GM21423 (cell line): Measurements from ENCODE around the gene ZNF775.
A peak's percentile ranks its signal among the peaks of the same experiment; 100 is the strongest.

Experiments
- ATAC-seq: cut with Tn5 transposase; IDR thresholded peaks from one replicate; pipeline ENCODE4 v1.9.1; 2021; ENCODE audit warnings: mild to moderate bottlenecking, moderate library complexity; ENCODE audit not compliant: unreplicated experiment

The ZNF775 gene

DNA sequence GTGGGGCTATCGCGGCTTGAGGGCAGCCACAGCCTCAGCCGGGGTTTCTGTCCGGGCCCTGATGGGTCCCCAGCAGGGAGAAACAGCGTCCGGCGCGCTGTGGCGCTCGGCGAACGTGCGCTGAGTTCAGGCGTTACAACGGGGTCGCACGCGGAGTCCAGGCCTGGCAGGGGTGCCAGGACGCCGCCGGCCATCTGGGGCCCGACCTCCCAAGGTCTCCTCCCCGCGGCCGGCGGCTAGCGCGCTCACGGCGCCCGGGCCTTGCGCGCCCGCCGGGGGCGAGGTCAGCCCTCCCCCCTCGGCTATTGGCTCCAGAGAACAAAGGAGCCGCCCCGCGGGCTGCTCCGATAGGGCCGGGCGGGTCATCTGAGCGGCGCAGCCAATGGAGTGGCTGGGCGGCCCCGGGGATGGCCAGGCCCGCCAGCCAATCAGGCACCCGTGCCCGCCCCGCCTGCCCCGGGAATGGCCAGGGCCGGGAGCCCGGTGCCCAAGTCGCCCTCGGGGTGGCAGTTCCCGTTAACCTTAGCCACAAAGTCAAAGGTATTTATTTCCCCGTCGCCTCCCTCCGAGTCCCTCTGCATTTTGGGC is at the start of gene ZNF775:
TSS of gene ZNF775 (plus strand) at position 478 of the 588 bp plus-strand sequence. CDS start 9,141 bp downstream, outside the sequence.
- ATAC-seq: peak; percentile 66

DNA sequence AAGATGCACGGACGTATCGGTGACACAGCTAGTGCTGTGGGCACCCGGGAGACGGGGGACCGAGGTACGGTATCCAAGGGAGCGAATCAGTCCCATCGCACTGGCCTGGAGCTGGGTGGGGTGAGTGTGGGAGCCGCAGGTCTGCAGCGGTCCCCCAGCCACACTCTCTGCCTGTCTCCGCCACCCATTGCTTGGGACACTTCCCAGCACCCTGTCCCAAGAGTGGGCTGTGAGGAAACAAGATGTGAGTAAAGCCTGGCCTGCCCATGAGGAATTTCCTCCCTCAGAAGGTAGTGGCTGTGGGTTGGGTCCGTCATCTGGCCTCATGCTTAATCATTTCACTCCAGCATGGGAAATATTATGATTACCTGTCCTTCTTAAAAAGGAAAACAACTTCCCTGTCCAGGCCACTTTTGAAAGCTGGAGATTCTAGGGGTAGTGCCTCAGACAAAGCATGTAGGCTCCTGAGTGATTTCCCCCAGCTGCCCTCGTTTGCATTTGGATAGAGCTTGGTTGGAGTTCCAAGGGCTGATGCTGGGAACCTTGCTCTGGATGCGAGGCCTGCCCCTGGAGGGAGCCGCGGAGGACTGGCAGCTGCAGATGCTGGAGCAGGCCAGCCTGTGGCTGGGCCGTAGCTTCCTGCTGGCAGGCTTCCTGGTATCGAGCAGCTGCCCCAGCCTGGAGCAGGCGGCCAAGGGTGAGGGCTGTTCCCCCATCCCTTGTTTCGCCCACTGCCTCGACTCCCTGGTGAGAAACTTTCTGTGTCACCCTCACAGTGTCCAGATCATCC is 49.6 kb upstream of the ZNF775 start:
- no peak for ATAC-seq

DNA sequence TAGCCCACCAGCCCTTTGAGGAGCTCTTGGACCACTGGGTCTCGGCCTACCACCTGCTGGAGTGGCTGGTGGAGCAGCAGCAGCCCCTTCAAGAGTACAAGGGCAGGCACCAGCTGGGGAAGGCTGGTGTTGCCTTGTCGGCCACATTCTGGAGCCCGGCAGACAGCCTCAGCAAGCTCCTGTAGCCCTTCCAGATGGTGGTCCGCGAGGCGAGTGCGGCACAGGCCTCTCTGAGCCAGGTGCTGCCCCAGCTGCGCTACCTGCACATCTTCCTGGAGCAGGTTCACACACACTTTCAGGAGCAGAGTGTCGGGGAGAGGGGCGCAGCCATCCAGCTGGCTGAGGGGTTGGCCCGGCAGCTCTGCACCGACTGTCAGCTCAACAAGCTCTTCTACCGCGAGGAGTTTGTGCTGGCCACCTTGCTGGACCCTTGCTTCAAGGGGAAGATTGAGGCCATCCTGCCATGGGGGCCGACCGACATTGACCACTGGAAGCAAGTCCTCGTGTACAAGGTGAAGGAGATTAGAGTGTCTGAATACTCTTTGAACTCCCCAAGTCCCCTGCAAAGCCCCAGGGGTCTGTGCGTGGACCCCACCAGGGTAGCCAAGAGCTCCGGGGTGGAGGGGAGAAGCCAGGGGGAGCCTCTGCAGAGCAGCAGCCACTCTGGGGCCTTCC is 48.8 kb upstream of the ZNF775 start:
- no peak for ATAC-seq

DNA sequence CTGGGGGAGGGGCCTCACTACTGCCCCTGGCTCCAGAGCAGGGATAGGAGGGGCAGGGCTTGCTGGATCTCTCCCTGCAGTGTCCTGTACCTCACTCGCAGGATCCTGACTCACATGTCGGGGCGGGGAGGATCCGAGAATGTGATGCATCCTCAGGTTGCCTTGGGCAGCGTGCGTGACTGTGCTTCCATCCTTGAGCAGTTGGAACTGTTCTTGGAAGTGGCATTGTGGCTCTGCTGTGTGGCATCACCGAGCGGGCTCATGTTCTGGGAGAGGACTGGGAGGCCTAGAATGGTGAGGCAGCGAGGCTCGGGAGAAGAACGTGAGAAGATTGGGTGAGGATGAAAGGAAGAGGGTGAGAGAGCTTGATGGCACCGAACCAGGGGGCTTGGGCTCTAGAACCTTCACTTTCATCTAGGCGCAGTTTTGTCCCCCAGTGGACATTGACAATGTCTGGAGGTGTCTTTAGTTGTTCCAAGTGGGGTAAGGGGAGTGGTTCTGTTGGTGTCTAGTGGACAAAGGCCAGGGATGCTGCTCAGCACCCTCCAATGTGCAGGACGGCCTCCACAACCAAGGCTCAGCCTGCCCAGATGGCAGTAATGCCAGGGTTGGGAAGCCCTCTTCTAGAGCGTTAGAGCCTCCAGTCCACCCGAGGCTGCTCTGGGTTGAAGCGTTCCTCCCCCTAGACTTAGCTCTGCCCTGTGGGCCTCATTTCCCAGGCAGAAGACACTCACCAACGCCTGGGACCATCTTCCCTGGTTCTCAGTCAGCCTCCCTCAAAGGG is 46.1 kb upstream of the ZNF775 start:
- no peak for ATAC-seq

DNA sequence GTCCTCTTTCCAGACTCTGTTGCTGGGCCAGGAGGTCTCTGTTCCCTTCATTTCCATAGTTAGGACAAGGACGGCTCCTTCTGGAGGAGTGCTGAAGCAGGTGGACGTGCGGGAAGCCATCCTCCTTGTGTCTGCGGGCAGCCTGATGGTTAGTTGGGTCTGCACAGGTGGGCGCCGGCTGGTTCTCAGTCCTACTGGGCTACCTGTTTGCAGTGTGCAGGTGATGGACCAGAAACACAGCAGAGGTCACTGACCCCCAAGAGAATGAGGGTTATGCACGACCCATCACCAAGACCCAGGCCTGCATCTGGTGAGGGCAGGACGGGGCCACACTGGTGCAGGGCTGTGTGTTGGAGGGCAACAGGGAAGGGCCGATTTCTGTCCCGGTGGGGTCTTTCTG is 45.5 kb upstream of the ZNF775 start:
- no peak for ATAC-seq

DNA sequence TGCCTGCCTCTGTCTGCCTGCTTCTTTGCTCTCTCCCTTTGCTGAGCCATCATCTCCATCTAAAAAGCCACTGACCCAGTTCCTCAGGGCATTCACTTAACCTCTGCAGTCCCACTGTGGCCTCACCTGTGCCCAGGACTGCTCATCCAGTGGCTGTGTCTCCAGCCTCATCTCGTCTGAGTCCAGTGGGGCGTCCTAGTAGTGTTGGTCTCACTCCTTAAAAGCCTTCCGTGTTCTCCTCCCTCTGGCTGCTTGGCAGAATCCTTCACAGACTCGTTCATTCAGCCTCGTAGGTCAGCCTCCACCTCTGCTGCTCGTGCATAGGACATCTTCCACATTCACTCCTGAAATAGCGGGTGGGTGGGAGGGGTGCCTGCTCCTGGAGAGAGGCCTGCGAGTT is 45.0 kb upstream of the ZNF775 start:
- no peak for ATAC-seq

DNA sequence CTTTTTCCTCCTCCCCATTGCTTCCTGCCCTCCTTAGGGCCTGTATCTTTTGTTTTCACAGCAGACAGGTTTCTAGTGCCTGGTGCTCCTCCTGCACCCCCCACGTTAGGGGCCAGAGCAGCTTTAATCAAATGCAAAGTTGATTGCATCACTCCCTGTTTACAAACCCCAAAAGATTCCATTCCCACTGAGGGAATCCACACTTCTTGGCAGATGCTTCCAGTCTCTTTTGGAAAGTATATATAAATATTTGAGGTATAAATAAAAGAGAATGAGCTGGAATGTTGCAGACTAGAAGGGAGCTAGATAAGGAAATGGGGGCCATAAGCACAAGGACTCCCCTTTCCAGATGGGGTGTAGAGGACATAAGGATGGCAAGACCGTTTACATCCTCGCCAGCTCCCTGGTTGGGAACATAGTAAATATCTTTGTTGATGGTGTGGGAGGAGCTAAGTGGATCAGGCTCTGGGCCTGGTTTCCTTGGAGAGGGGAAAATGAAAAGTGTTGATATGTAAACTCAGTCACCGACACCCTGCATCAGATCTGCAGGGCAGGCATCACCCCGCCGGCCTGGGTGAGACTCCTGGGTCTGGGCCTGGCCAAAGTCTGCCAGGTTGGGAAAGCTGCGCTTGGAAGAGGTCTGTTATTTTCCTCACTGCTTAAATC is 43.9 kb upstream of the ZNF775 start:
- no peak for ATAC-seq

DNA sequence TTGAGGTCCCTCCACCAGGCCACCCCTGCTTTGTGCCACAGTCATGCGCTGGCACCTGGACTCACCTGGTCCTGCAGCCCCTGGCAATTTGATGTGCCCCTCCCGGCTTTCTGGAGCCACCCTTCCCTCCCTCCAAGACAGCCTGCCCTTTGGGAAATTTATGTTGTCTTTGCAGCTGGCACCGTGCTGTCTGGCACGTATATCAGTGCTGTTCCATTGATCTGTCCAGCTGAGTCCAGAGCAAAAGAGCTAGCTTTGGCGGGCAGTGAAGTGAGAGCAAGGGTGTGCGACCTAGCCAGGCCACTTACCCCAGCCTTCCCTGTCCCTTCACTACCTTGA is 43.4 kb upstream of the ZNF775 start:
- no peak for ATAC-seq

DNA sequence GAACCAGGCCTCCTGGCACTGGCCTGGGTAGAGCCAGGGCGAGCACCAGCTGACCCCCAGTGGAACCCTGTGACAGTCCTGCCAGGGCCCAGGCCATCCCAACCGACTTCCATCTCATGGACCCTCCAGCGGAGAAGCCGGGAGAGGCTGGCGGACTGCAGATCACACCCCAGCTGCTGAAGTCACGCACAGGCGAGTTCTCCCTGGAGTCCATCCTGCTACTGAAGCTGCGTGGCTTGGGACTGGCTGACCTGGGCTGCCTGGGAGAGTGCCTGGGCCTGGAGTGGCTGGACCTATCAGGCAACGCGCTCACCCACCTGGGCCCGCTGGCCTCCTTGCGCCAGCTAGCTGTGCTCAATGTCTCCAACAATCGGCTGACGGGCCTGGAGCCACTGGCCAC is 42.4 kb upstream of the ZNF775 start:
- no peak for ATAC-seq

DNA sequence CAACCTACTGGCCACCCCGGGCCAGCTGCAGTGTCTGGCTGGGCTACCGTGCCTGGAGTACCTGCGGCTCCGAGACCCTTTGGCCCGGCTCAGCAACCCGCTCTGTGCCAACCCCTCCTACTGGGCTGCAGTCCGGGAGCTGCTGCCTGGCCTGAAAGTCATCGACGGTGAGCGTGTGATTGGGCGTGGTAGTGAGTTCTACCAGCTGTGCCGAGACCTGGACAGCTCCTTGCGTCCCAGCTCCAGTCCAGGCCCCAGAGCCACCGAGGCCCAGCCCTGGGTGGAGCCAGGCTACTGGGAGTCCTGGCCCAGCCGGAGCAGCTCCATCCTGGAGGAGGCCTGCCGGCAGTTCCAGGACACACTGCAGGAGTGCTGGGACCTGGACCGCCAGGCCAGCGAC is 42.0 kb upstream of the ZNF775 start:
- no peak for ATAC-seq

DNA sequence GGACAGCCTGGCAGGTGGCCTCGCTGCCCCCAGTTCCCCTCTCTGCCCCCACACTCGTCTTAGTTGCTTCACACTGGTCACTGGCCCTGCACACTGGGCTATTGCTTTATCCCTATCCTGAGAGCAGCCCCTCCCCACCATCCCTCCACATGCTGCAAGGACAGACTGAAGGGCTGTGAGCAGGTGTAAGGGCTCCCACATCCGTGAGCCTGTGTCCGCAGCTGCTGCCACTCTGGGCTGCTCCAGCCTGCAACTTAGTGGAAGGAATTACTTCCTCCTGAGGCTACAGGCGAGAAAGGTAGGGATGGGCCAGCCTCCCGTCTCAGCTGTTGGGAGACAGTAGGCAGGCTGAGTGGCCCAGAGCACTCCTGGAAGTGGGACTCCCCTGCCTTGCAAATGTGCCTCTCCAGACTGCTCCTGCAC is 41.5 kb upstream of the ZNF775 start:
- ATAC-seq: no peak

DNA sequence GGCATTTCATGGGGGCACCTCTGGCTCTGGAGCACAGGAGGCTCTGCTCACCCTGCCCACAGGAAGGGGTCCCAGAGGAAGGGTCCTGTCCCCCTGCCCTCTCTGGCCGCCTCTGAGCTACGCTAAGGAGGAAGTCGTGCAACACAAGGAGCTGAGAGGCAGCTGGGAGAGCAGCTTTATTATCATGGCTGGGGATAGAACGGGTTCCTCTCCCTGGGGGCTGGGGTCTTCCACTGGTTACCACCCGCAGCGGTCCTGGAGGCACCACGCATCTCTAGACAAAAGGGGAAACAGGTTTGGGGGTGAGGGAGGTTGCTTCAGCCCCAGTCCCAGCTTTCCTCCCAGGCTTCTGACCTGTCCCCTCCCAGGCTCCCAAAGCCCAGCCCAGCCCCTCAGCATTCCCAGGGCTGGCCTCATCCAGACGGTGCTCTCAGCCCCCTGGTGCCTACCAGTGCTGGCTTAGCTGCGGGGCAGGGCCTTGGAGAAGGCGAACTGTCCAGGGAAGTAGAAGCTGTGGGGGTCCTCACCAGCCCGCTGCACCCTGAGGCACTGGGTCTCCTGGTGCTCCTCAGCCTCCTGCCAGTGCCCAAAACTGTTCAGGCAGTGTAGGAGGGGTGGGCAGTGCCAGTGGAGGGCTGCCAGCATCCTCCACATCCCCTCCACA is 40.8 kb upstream of the ZNF775 start:
- no peak for ATAC-seq

DNA sequence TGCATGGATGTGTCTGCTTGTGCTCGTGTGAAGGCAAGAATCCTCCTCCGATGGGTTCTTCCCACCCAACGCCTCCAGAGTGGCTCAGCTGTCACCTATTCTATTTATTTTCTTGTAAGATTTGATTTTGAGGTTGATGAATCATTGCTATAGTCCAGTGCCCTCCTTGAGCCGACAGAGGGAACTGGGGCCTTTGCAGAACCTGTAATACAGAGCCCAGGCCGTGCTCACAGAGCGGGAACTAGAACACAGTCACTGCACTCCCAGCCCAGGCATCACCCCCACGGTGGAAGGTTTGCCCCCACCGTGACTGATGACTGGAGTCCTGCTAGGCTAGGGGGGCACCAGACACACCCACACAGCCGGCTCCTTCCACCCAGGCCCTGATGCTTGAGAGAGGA is 39.7 kb upstream of the ZNF775 start:
- ATAC-seq: no peak

DNA sequence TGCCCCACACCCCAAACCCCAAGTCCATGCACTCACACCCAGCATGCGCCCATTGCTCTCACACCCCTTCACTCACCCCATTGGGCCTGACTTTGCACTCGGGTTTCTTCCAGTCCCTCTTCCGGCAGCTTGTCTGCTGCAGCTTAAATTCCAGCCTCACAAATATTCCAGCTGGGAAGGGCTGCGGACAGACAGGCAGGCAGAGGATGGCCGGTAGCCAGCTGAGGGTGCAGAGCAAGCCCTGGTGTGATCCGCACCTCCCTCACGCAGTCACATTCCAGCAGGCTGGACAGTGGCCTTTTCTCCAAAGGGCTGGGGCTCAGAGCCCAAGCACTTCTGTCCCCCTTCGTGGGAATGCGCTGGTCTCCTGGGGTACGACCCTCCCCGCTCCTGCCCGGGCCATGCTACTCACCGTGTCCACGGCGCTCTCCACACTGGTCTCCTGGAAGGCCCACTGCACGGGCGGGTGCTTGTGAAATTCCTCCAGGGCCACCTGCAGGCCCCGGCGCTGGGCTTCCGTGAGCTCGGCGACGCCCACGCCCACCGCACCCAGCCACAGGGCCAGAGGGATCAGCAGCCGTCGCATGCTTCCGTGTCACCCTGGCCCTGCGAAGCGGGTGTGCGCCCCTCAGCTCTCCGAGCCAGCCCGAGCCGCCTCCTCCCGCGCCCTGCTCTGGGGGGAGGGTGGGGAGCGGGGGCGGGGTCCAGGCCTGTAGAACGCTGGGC is 38.9 kb upstream of the ZNF775 start:
- no peak for ATAC-seq

DNA sequence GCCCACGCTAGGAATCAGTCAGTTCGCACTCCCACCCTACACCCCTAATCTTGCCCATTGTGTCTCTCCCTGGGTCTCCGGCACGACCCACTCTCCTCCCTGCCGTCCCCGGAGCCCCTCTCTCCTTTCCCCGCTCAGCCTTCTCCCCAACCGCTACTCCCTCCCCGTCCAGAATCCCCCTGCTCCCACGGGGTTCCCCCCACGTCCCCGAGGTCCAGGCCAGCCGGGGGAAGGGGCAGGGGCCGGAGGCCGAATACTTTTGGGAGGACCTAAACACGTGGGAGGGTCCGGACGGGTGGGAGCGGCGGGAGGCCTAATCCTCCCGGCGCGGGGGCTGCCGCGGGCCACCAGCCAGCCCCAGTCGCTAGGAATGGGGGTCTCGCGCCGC is 38.3 kb upstream of the ZNF775 start:
- ATAC-seq: no peak

DNA sequence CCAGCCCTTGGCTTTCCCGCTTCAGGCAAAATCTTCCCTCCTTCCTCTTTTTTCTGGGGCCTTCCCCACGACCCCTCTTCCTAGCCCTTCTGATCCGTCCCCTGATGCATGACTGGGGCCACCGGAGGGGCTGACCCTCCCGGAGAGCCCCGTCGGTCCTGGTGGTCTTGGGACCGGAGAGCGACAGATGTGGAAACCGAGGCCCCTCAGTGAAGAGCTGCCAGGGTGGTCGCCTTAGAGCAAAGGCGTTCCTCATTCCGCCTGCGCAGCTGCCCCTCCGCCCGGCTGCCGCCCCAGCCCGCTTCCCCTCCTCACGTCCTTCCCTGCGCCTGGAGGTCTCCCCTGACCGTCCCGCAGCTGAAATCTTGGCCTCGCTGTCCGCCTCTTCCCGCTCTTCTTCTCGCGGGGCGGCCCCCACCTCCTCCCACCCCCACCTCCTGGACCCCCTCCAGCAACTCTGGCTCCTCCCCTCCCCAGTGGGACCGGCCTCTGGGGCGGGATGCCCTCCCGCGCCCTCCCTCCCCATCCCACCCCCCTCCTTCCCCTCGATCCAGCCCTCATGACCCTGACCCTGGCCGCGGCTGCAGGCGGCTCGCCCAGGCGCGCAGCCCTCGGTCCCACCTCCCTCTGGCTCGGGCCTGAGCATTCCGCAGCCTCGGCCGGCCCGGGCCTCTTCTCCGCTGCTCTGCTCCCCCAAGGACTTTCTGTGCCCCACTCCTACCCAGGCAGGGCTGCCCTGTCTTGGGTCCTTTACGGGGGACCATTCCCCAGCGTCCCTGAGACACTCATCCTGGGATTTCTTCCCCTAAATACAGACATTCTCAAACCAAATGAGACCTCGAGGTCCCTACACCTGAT is 37.6 kb upstream of the ZNF775 start, which contains the start of gene RARRES2:
TSS of gene RARRES2 (minus strand) at position 367 of the 858 bp plus-strand sequence. CDS start 1,020 bp downstream, outside the sequence.
- ATAC-seq: no peak

DNA sequence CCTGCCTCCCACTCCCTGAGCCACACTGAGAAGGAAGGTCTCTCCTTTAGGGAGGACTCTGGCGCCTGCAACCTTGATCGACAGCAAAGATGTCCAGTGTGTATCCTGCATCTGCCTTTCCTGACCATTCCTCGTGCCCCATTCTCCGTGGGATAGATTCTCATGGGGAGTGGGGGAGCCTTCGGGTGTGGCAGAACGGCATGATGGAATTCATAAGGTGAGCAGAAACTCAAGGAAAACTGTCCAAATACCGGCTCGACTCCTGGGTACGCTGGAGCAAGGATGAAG is 37.1 kb upstream of the ZNF775 start:
- ATAC-seq: no peak

DNA sequence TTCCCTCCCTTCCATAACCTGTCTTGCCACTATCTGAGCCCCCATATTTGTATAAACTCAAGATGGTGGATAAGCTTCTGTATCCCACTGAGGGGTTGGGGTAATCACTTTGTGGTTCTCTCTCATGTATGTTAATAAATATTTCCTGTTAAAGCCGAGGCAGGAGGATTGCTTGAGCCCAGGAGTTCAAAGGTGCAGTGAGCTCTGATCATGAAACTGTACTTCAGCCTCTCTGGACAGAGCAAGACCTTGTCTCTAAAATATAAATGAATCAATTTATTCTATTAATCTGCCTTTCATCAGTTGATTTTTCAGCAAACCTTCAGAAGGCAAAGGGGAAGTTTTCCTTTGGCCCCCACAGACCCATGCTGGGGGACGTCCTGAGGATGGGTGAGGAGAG is 35.9 kb upstream of the ZNF775 start:
- ATAC-seq: no peak

DNA sequence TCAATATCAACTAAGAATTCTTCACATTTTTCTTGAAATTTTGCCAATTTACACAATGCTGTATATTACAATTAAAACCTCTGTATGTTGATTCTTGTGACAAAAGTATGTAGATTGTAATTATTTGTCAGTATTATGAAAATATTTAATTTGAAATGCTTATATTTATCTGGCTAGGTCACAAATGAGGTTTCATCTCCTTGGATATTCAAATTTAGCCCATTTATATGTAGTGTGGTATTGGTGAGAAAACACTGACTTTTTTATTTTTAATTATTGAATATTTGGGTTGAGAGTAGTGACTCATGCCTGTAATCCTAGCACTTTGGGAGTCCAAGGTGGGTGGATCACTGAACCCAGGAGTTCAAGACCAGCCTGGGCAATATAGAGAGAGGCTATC is 34.8 kb upstream of the ZNF775 start:
- ATAC-seq: no peak
